HG03045 (cell line): Measurements from ENCODE around the gene CD34.
"Not testable (repeated sequence)": the region's sequence is repeated elsewhere in the genome, so short reads cannot be mapped to it uniquely, and the experiment has no call there.

ENCODE experiments used
- ATAC-seq: cut with Tn5 transposase; IDR thresholded peaks from one replicate; pipeline ENCODE4 v1.9.1; 2021; ENCODE audit warnings: mild to moderate bottlenecking, moderate library complexity; ENCODE audit not compliant: unreplicated experiment

Gene CD34

GRCh38 chr1:207933205-207933800 lies 22.4 kb upstream of the CD34 start:
- ATAC-seq: no peak

GRCh38 chr1:207926984-207927383 lies 16.1 kb upstream of the CD34 start:
- no peak for ATAC-seq

GRCh38 chr1:207925969-207926368 lies 15.0 kb upstream of the CD34 start:
- not testable (repeated sequence) for ATAC-seq

DNA sequence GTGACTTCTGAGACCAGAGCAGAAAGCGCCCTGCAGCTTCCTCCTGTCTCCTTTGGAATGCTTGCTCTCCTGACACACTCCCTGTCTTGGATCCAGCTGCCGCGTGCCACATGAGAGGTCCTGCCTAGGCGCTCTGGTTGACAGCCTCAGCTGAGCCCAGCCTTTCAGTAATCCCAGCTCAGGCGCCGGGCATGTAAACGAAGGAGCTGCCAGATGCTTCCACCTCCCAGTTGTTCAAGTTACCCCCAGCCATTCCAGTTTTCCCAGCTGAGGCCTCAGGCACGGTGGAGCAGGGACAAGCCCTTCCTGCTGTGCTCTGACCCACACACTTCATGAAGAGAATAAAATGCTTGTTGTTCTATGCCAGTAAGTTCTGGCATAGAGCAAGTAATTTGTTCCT lies 14.3 kb upstream of the CD34 start:
- no peak for ATAC-seq

DNA sequence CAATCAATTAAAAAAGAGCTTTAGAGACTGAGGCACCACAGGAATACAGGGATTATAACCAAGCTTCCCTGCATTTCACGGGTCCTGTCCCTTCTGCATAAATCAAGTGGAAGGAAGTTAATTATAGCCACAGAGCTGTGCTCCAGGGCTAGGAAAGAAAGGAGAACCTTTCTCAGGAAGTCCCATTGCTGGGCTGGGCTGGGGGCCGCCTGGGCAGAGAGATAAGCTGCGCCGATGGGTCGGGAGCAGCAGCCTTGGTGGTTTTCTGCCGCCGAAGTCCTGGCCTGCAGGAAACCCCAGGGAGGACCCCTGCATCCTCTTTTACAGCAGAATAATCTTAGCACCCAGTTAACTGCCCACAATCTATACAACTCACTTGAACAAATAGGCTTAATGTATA lies 12.6 kb upstream of the CD34 start:
- ATAC-seq: no peak

DNA sequence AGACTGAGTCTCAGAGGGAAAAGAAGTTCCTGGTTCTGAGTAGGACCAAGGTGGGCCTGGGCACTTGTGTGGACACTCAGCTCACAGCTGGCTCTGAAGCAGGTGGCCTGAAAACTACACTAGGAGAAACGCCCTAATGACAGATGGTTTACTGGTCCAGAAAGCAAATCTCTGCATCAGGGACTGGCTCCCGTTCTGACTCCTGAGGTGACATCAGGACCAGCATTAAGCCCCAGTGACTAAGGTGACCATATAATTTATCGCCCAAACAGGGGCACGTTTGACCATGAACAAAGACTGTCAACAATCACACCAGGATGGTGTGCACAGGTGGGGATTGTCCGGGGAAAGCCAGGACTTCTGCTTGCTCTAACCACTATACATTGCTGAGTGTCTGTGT lies 12.2 kb upstream of the CD34 start:
- no peak for ATAC-seq

- ATAC-seq: no peak
Observed at GRCh38 chr1:207922554-207922953, 11.6 kb upstream of the CD34 start.

- no peak for ATAC-seq
Observed at GRCh38 chr1:207921321-207921720, 10.4 kb upstream of the CD34 start.

DNA sequence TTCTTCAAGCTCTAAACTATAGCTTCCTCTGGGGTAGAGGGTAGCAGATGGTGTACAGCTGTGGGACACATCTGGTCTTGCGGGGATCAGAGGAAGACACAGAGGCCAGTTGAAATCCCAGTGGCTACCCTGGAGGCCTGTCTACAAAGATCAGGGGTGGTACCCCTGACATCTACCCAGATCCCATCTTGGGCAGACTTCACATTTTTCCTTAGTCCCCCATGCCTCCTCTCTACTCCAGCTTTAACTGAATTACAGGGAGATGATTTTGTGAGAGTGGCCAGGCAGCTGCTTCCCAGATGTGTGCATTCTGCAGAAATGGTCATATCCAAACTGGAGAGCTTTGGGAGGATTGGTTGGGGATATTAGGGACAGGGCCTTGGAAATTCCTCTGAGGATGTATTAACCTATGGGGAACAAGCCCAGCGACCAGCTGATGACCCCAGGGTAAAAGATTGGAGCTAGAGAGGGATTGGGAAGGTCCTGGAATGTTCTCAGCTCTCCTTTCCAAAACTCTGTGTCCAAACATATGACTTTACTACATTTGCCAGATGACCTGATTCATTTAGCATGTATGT lies 9.6 kb upstream of the CD34 start:
- ATAC-seq: no peak

GRCh38 chr1:207919523-207920170 lies 8.7 kb upstream of the CD34 start:
- ATAC-seq: no peak

DNA sequence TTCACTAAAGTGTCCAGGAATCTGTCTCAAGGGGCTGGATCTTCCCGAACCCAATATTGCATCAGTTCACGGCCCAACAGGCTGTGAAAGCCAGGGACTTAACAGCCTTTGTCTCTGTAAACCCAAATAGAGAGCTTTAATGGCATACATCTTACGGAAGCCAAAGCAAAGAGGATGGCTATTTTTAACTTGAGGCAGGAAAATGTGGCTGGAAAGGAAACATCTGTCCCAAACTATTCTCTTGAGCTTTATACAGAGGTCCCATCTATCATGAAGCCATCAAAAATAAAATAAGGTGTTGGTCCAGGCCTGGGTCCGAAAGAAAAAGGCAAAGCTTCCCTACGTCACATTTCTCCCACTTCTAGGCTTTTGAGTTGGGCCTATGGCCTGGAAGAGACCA lies 7.7 kb upstream of the CD34 start:
- ATAC-seq: no peak

- ATAC-seq: no peak
Observed at GRCh38 chr1:207918011-207918410, 7.1 kb upstream of the CD34 start.

GRCh38 chr1:207917080-207917479 lies 6.2 kb upstream of the CD34 start:
- ATAC-seq: no peak

DNA sequence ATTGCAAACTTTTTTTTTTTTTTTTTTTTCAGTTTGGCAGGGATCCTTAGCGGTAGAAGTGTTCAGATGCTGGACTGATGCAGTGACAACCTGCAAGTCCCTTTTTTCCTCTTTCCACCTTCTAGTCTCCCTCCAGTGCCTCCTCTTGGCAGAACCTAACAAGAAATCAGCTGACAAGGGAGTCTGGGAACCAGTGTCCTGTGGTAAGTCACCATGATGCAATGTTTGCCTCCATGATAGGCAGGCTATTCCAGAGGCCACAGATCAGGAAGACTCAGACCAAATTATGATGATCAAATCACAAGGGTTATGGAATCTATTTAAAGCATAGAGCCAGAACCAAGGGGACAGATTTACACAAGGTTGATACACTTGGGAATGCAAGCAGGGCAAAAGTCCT lies 3.0 kb upstream of the CD34 start:
- no peak for ATAC-seq

GRCh38 chr1:207911856-207912760 lies 1.2 kb upstream of the CD34 start:
- no peak for ATAC-seq

- no peak for ATAC-seq
Observed at GRCh38 chr1:207909687-207910086, 1.2 kb downstream of the CD34 start.

- ATAC-seq: no peak
Observed at GRCh38 chr1:207908107-207908734, 2.7 kb downstream of the CD34 start.

DNA sequence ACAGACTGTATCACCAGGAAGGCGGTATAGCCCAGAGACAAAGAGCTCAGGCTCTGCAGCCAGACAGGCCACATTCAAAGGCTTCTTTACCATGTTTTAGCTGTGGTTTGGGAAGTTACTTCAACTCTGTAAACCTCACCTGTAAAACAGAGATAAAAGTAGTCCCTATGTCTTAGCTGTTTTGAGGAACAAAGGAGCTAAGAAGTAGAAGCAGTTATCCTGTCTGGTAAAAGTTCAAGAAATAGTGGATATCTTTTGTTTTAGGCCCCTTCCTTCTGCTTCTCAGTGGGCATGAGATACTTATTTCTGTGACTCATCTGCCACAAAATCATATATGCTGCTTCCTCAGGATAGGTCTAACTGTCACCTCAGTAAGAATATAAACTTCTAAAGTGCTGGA lies 6.5 kb downstream of the CD34 start:
- no peak for ATAC-seq

DNA sequence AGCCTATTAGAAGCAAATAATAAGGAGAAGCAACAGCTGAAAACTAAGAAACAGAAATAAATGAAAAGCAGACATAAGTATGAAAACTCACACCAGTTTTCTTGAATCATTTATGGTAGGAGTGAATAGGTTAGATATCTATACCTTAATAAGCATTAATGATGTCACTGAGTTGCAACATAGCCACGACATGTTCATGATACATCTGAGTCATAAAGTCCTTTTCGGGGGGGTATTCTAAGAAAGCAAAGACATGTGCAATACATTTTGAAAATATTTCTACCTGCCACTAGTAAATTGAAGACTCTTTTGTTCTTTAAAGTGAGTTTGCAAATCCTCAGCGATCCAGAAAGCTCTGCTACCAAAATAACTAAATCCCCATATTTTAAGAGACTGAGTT lies 7.2 kb downstream of the CD34 start:
- no peak for ATAC-seq

- ATAC-seq: no peak
Observed at GRCh38 chr1:207903053-207903452, 7.9 kb downstream of the CD34 start.

- ATAC-seq: no peak
Observed at GRCh38 chr1:207902566-207902965, 8.4 kb downstream of the CD34 start.
